H1 (cell line): ENCODE data around the gene DNER. TPM values are rescaled to one million over a fixed set of nuclear protein-coding genes. Genes with fewer than 3 reads are reported as not detected.

Source experiments
- CTCF ChIA-PET: fragments of 300-600 bp; sonication (Branson Sonifier 250); formaldehyde crosslinking; loops from one replicate; lab custom pipeline; 2021; ENCODE audit not compliant: partially characterized antibody; lab: Charles Lee
- POLR2A ChIA-PET: fragments of 300-600 bp; sonication (Branson Sonifier 250); formaldehyde crosslinking; loops from one replicate; lab custom pipeline; 2021; ENCODE audit warnings: inconsistent platforms; ENCODE audit not compliant: partially characterized antibody; lab: Charles Lee
- DNase-seq, 2 experiments: peaks; one replicate each; pipeline versions ENCODE4 v3.0.0 to v3.0.0-alpha.2; 2010 to 2022; ENCODE audit warnings: low spot score in 2 of 2, low read depth in 1 of 2, mixed read lengths in 1 of 2
- FAIRE-seq: peaks from 2 replicates; lab custom pipeline; 2011; peaks lifted over from hg19 to GRCh38; lab: Jason Lieb, UNC
- H2AFZ ChIP-seq: 2 replicates; pipeline ENCODE4 v1.8.1; 2012; ENCODE audit warnings: low read length, inconsistent platforms
- H2AK5ac ChIP-seq: 2 replicates; pipeline ENCODE4 v1.6.1; 2013; ENCODE audit warnings: low read depth, low read length
- H2BK120ac ChIP-seq: replicated peaks from 2 replicates; pipeline ENCODE3; 2013; ENCODE audit warnings: low read depth, low read length, inconsistent platforms
- H2BK12ac ChIP-seq: 2 replicates; pipeline ENCODE4 v1.6.1; 2013; ENCODE audit warnings: low read depth, low read length
- H2BK15ac ChIP-seq: 2 replicates; pipeline ENCODE4 v1.6.1; 2013; ENCODE audit warnings: low read length
- H2BK20ac ChIP-seq: 2 replicates; pipeline ENCODE4 v1.6.1; 2013; ENCODE audit warnings: low read length
- H2BK5ac ChIP-seq: 2 replicates; pipeline ENCODE4 v1.6.1; 2013; ENCODE audit warnings: low read depth, low read length
- H3K14ac ChIP-seq: 2 replicates; pipeline ENCODE4 v1.6.1; 2013; ENCODE audit warnings: inconsistent platforms; ENCODE audit not compliant: insufficient read length
- H3K18ac ChIP-seq: 2 replicates; pipeline ENCODE4 v1.6.1; 2013; ENCODE audit warnings: low read length; ENCODE audit errors: extremely low read depth
- H3K23ac ChIP-seq: 2 replicates; pipeline ENCODE4 v1.6.1; 2013; ENCODE audit warnings: inconsistent platforms; ENCODE audit not compliant: insufficient read length
- H3K23me2 ChIP-seq: 2 replicates; pipeline ENCODE4 v1.6.1; 2013; ENCODE audit warnings: low read depth, low read length
- H3K27ac ChIP-seq: 2 replicates; pipeline ENCODE4 v1.6.1; 2011; ENCODE audit warnings: low read depth, low read length, inconsistent platforms
- H3K27me3 ChIP-seq, 4 experiments: replicated peaks in 1 of 4; 1 replicate in 1 of 4; 2 replicates in 3 of 4; pipeline versions ENCODE4 v1.6.1 to v1.8.1; 2011 to 2013; ENCODE audit warnings: low read length in 3 of 4, mild to moderate bottlenecking in 3 of 4, inconsistent platforms in 2 of 4, mixed read lengths in 2 of 4, moderate library complexity in 1 of 4; ENCODE audit not compliant: control insufficient read depth in 3 of 4, insufficient read depth in 3 of 4; ENCODE audit errors: extremely low read depth in 1 of 4
- H3K36me3 ChIP-seq, 4 experiments: 2 replicates each; pipeline versions ENCODE4 v1.6.1 to v1.8.1; 2011 to 2013; ENCODE audit warnings: mild to moderate bottlenecking in 4 of 4, low read length in 3 of 4, moderate library complexity in 2 of 4, control low read depth in 1 of 4, inconsistent platforms in 1 of 4; ENCODE audit not compliant: insufficient read depth in 4 of 4, control insufficient read depth in 2 of 4
- H3K4ac ChIP-seq: replicated peaks from 2 replicates; pipeline ENCODE3; 2013; ENCODE audit warnings: low read length, low read depth, mixed read lengths, inconsistent platforms; ENCODE audit not compliant: insufficient read length
- H3K4me1 ChIP-seq, 4 experiments: replicated peaks in 1 of 4; 1 replicate in 1 of 4; 2 replicates in 3 of 4; pipeline versions ENCODE4 v1.6.1 to v1.8.1; 2011 to 2013; ENCODE audit warnings: low read length in 3 of 4, inconsistent platforms in 2 of 4, mixed read lengths in 1 of 4; ENCODE audit not compliant: insufficient read depth in 4 of 4, control insufficient read depth in 3 of 4
- H3K4me2 ChIP-seq, 2 experiments: 2 replicates each; pipeline versions ENCODE4 v1.6.1 to v1.8.1; 2011 to 2013; ENCODE audit warnings: low read depth in 2 of 2, low read length in 2 of 2, control low read depth in 1 of 2, inconsistent platforms in 1 of 2, mild to moderate bottlenecking in 1 of 2; ENCODE audit not compliant: insufficient read depth in 1 of 2
- H3K4me3 ChIP-seq, 4 experiments: fragments of 200-600, 300-600 bp in 1 of 4; sonication (generic), shearing (Covaris generic), sonication (Bioruptor Twin) in 1 of 4; 2 replicates each; pipeline versions ENCODE4 v1.5.1 to v1.8.1; 2011 to 2016; ENCODE audit warnings: low read length in 4 of 4, low read depth in 3 of 4, control low read depth in 2 of 4, inconsistent platforms in 2 of 4, mild to moderate bottlenecking in 2 of 4, mixed read lengths in 1 of 4, moderate library complexity in 1 of 4; ENCODE audit not compliant: insufficient read depth in 2 of 4; ENCODE audit errors: extremely low read depth in 1 of 4
- H3K56ac ChIP-seq: replicated peaks from 2 replicates; pipeline ENCODE3; 2013; ENCODE audit warnings: low read depth, mild to moderate bottlenecking, mixed read lengths, low read length, inconsistent platforms; ENCODE audit not compliant: insufficient read length
- H3K79me1 ChIP-seq: 2 replicates; pipeline ENCODE4 v1.6.1; 2013; ENCODE audit warnings: low read depth, low read length, control low read depth
- H3K79me2 ChIP-seq, 2 experiments: 2 replicates each; pipeline versions ENCODE4 v1.6.1 to v1.8.1; 2012 to 2013; ENCODE audit warnings: low read length in 2 of 2, mild to moderate bottlenecking in 2 of 2, inconsistent platforms in 1 of 2; ENCODE audit not compliant: insufficient read depth in 2 of 2, control insufficient read depth in 1 of 2
- H3K9ac ChIP-seq, 4 experiments: replicated peaks in 1 of 4; 1 replicate in 1 of 4; 2 replicates in 3 of 4; pipeline versions ENCODE4 v1.6.1 to v1.8.1; 2011 to 2013; ENCODE audit warnings: low read depth in 3 of 4, low read length in 3 of 4, control low read depth in 2 of 4, mild to moderate bottlenecking in 2 of 4, moderate library complexity in 2 of 4, inconsistent platforms in 1 of 4; ENCODE audit errors: extremely low read depth in 1 of 4
- H3K9me3 ChIP-seq, 2 experiments: 2 replicates each; pipeline versions ENCODE4 v1.6.1 to v1.8.1; 2012 to 2013; ENCODE audit warnings: mild to moderate bottlenecking in 2 of 2, moderate library complexity in 2 of 2, control low read depth in 1 of 2, inconsistent platforms in 1 of 2, low read depth in 1 of 2, low read length in 1 of 2, mixed read lengths in 1 of 2; ENCODE audit not compliant: insufficient read depth in 2 of 2
- H4K20me1 ChIP-seq, 2 experiments: replicated peaks in 1 of 2; 2 replicates each; pipeline versions ENCODE3 to v1.8.1; 2011 to 2013; ENCODE audit warnings: inconsistent platforms in 2 of 2, low read length in 2 of 2, mild to moderate bottlenecking in 1 of 2; ENCODE audit not compliant: insufficient read depth in 2 of 2, control insufficient read depth in 1 of 2
- H4K5ac ChIP-seq: 2 replicates; pipeline ENCODE4 v1.6.1; 2013; ENCODE audit warnings: low read length, low read depth, mixed read lengths, inconsistent platforms; ENCODE audit not compliant: insufficient read length
- H4K8ac ChIP-seq: 2 replicates; pipeline ENCODE4 v1.8.0; 2013; ENCODE audit warnings: mild to moderate bottlenecking, moderate library complexity, low read length, inconsistent platforms; ENCODE audit not compliant: insufficient read depth; ENCODE audit errors: extremely low read depth
- H4K91ac ChIP-seq: replicated peaks from 2 replicates; pipeline ENCODE3; 2013; ENCODE audit warnings: low read length, mixed read lengths, inconsistent platforms; ENCODE audit not compliant: insufficient read length
- BRCA1 ChIP-seq: IDR thresholded peaks from 2 replicates; pipeline ENCODE4 v1.6.1; 2012; ENCODE audit warnings: low read depth, low read length, improper control_type of control experiment
- CHD2 ChIP-seq: IDR thresholded peaks from 2 replicates; pipeline ENCODE4 v1.6.1; 2012; ENCODE audit warnings: low read length, improper control_type of control experiment
- HDAC2 ChIP-seq, 2 experiments: fragments of 300-600 bp in 1 of 2; sonication (generic) in 1 of 2; IDR thresholded peaks; 2 replicates each; pipeline ENCODE4 v1.6.1; 2011 to 2012; ENCODE audit warnings: low read depth in 2 of 2, low read length in 2 of 2, mild to moderate bottlenecking in 2 of 2, moderate library complexity in 2 of 2, borderline replicate concordance in 1 of 2, inconsistent platforms in 1 of 2
- JUND ChIP-seq: IDR thresholded peaks from 2 replicates; pipeline ENCODE4 v1.6.1; 2011; ENCODE audit warnings: mild to moderate bottlenecking, improper control_type of control experiment, low read length
- POLR2AphosphoS5 ChIP-seq: IDR thresholded peaks from 2 replicates; pipeline ENCODE4 v1.6.1; 2011; ENCODE audit warnings: low read depth, low read length
- RAD21 ChIP-seq, 2 experiments: IDR thresholded peaks in 1 of 2; conservative IDR thresholded peaks in 1 of 2; 2 replicates each; pipeline ENCODE4 v1.6.1; 2011; ENCODE audit warnings: low read depth in 2 of 2, low read length in 2 of 2, improper control_type of control experiment in 1 of 2, inconsistent platforms in 1 of 2, mild to moderate bottlenecking in 1 of 2, moderate library complexity in 1 of 2
- SIN3A ChIP-seq, 2 experiments: IDR thresholded peaks in 1 of 2; conservative IDR thresholded peaks in 1 of 2; 2 replicates each; pipeline ENCODE4 v1.6.1; 2011 to 2012; ENCODE audit warnings: low read length in 2 of 2, improper control_type of control experiment in 1 of 2, low read depth in 1 of 2, mild to moderate bottlenecking in 1 of 2
- SIRT6 ChIP-seq: IDR thresholded peaks from one replicate; pipeline ENCODE4 v1.7.1; 2012; ENCODE audit warnings: low read length, inconsistent platforms
- TBP ChIP-seq: IDR thresholded peaks from 2 replicates; pipeline ENCODE4 v1.6.1; 2011; ENCODE audit warnings: low read depth, low read length, improper control_type of control experiment
- WGBS, 2 experiments: shearing (Covaris generic) in 1 of 2; methylation state at CpG; one replicate each; pipeline versions ENCODE4 v1.1.6 to v1.1.7; 2013 to 2015; ENCODE audit warnings: low lambda C conversion rate in 2 of 2, mixed read lengths in 2 of 2, inconsistent platforms in 1 of 2, low coverage in 1 of 2, missing lambda C conversion rate in 1 of 2; ENCODE audit not compliant: insufficient replicate concordance in 2 of 2, insufficient coverage in 1 of 2, insufficient read length in 1 of 2; ENCODE audit errors: extremely low coverage in 1 of 2, missing lambda C conversion rate in 1 of 2; 5-methylcytosine and 5-hydroxymethylcytosine counted together
- polyA plus RNA-seq, 7 experiments: library from polyadenylated mRNA; depleted of rRNA in 3 of 7; stranded (reverse) in 5 of 7; unstranded in 2 of 7; fragments of >200 nt in 5 of 7; fragments of 200-250 nt in 2 of 7; gene quantifications; 1 replicate in 5 of 7; 2 replicates in 1 of 7; 4 replicates in 1 of 7; pipeline versions ENCODE4 v1.2.1 to v1.2.3, GENCODE V29; 2011 to 2013; ENCODE audit warnings: missing spikeins in 2 of 7, mixed read lengths in 2 of 7
- total RNA-seq: library from RNA; stranded (reverse); fragmentation: NEBNext Ultra II Directional; extraction: Animal tissue kit (Norgen Biotek cat#: 25700); gene quantifications from 2 replicates; pipeline ENCODE4 v1.2.1, GENCODE V29; 2021
- TF ChIP-seq, protein P1 (sequence below), 3 experiments: IDR thresholded peaks; 1 replicate in 2 of 3; 2 replicates in 1 of 3; pipeline versions ENCODE4 v1.5.1 to v1.6.1; 2011; ENCODE audit warnings: low read length in 3 of 3, mild to moderate bottlenecking in 3 of 3, inconsistent platforms in 2 of 3, low read depth in 1 of 3, moderate library complexity in 1 of 3; ENCODE audit not compliant: insufficient read depth in 1 of 3; ENCODE audit errors: control extremely low read depth in 1 of 3

Gene DNER
- total and polyA plus RNA-seq, 2 of the 8 experiments (the other 6 are each of a cell fraction or from before 2014, with no cell fraction given) = 6.8 to 16.3 TPM

DNA sequence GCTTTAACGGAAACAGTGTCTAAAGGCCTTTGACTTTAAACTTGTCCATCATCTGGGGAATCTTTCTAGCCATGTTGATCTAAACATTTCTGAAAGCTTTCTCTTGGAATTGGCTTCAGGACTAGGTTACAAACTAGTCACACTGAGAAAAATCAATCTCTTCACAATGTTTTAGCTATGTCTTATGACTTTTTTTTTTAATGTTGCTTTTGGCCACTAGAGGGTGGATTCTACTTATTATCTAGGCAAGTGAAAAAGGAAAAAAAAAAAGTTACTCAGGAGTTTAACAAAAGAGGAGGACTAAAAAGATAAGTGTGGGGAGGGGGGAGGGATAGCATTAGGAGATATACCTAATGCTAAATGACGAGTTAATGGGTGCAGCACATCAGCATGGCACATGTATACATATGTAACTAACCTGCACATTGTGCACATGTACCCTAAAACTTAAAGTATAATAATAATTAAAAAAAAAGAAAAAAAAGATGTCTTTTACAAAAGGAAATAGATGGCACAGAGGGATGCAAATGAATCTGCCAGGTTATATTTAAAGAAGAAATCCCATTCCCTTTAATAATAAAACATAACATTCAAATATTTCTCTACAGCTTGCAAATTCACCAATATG, 282.9 kb downstream of the DNER start:
- CTCF ChIA-PET = interaction anchor here (0.6 to 5.1 kb wide), 22 partner anchors 12 to 348 kb away, joined by 3 to 43 read pairs (median 3); no protein-coding TSS in a partner anchor
- no peak overlapping the region for H3K4me3 ChIP-seq

More for the DNA sequence above, 282.9 kb downstream of the DNER start:
- no peaks in the 10 kb centered on the region; the same call in 1 of the 2 replicates for H3K23me2 ChIP-seq
- no peaks in the 10 kb centered on the region for H3K9me3 ChIP-seq
- no peak overlapping the region for H3K27ac ChIP-seq
- no peak overlapping the region for H3K14ac ChIP-seq
- H3K79me2 ChIP-seq = no peaks in the 10 kb centered on the region
- no peak overlapping the region for H3K4ac ChIP-seq
- no peaks in the 10 kb centered on the region for H4K20me1 ChIP-seq
- no peak overlapping the region for H4K5ac ChIP-seq
- no peak overlapping the region for H2BK12ac ChIP-seq
- H3K9ac ChIP-seq = no peak overlapping the region
- no peak overlapping the region for H3K56ac ChIP-seq
- H2AK5ac ChIP-seq = no peak overlapping the region
- no peak overlapping the region for H3K18ac ChIP-seq
- H4K8ac ChIP-seq = no peak overlapping the region
- no peaks in the 10 kb centered on the region for H3K36me3 ChIP-seq
- H2BK120ac ChIP-seq = no peak overlapping the region
- WGBS, 2 experiments = 87% methylated on average over 1 of the region's 2 CpGs; no CpG with 5 or more reads in 1 of the 2 experiments
- TF ChIP-seq SIRT6 (no peak), POLR2AphosphoS5 (no peak), CHD2 (no peak), JUND (no peak), RAD21 (IDR thresholded peaks at IDR 0.05 in 1 of 2, conservative IDR thresholded peaks at IDR 0.05 in 1 of 2; ENCODE audit: low read depth in 2 of 2, low read length in 2 of 2) (peak in 1 of 2 experiments; percentile 55), SIN3A (conservative IDR thresholded peaks at IDR 0.05 in 1 of 2, IDR thresholded peaks at IDR 0.05 in 1 of 2; ENCODE audit: low read depth in 1 of 2, low read length in 2 of 2) (no peak), TBP (no peak), BRCA1 (no peak), HDAC2 (IDR thresholded peaks at IDR 0.05; ENCODE audit: borderline replicate concordance in 1 of 2, low read depth in 2 of 2, low read length in 2 of 2) (no peak)
- TF ChIP-seq, protein P1, sequence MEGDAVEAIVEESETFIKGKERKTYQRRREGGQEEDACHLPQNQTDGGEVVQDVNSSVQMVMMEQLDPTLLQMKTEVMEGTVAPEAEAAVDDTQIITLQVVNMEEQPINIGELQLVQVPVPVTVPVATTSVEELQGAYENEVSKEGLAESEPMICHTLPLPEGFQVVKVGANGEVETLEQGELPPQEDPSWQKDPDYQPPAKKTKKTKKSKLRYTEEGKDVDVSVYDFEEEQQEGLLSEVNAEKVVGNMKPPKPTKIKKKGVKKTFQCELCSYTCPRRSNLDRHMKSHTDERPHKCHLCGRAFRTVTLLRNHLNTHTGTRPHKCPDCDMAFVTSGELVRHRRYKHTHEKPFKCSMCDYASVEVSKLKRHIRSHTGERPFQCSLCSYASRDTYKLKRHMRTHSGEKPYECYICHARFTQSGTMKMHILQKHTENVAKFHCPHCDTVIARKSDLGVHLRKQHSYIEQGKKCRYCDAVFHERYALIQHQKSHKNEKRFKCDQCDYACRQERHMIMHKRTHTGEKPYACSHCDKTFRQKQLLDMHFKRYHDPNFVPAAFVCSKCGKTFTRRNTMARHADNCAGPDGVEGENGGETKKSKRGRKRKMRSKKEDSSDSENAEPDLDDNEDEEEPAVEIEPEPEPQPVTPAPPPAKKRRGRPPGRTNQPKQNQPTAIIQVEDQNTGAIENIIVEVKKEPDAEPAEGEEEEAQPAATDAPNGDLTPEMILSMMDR (IDR thresholded peaks at IDR 0.05; ENCODE audit: control extremely low read depth in 1 of 3, insufficient read depth in 1 of 3, low read depth in 1 of 3, low read length in 3 of 3) = peak in 2 of 3 experiments; percentile 30 to 36; a peak in 2 of 4 replicates
- H3K4me2 ChIP-seq = no peak overlapping the region
- peak; percentile 7 for FAIRE-seq
- no peaks in the 10 kb centered on the region for H3K4me1 ChIP-seq
- no peak overlapping the region for H2BK15ac ChIP-seq
- POLR2A ChIA-PET = no interaction called here
- no peak overlapping the region for H2BK5ac ChIP-seq
- no peak overlapping the region for H2BK20ac ChIP-seq
- H2AFZ ChIP-seq = no peak overlapping the region; the same call in 1 of the 2 replicates
- no peak overlapping the region for H3K23ac ChIP-seq
- H4K91ac ChIP-seq = no peak overlapping the region
- DNase-seq = no peak
- H3K79me1 ChIP-seq = no peaks in the 10 kb centered on the region
- H3K27me3 ChIP-seq = no peaks in the 10 kb centered on the region
